Coronary artery (tissue), 2 donors: ENCODE results near the gene SMG7.
A peak's percentile ranks its signal among the peaks of the same experiment; 100 is the strongest.
"Not testable (repeated sequence)": the region's sequence is repeated elsewhere in the genome, so short reads cannot be mapped to it uniquely, and the experiment has no call there.

Source experiments
- DNase-seq: peaks from one replicate; pipeline ENCODE4 v3.0.0-alpha.2; 2017; ENCODE audit warnings: low spot score
- H3K27ac ChIP-seq, 2 donors: fragments of 200-600 bp; sonication (generic); one replicate each; pipeline ENCODE4 v1.5.1; 2016 to 2019
- H3K4me3 ChIP-seq: fragments of 200-600 bp; sonication (generic); 2 replicates; pipeline ENCODE4 v1.5.1; 2016; ENCODE audit warnings: mild to moderate bottlenecking, moderate library complexity
- TF ChIP-seq, protein P1 (sequence below): fragments of 200-600 bp; sonication (generic); IDR thresholded peaks from one replicate; pipeline ENCODE4 v1.5.1; 2019; ENCODE audit warnings: antibody characterized with exemption

Gene SMG7

DNA sequence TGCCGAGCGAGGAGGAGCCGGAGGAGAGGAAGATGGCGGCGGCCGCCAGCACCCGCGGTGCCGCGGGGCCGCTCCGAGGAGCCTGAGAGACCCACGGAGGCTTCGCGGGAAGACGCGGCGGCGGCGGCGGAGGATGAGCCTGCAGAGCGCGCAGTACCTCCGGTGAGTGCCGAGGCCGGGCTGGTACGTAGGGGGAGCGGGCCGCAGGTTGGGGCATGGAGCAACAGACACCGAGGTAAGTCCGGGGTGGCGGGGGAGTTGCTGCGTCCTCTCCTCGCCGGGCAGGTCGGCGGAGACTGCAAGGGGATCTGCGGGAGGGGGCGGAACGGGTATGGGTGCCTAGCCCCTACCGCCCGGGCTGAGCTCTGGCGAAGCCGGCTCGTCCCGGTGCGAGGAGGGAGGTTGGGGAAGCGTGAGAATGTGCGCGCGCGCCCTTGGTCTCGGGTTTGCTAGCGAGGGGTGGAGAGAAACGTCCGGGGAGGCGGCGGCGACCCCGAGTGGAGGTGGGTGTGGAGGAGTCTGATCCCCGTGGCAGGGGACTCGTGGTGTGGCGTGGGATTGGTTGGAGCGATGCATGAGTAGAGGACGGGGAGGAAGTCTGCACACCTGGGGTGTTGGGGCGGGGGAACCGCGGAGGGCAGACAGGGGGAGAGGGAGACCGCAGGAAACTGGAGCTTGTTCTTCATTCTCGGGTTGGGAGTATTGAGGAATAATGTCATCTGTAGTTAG lies at the start of gene SMG7:
SMG7 (plus strand) TSS at position 12 of the 729 bp plus-strand sequence; CDS start at position 134, 122 bp downstream.
- TF ChIP-seq, protein P1, sequence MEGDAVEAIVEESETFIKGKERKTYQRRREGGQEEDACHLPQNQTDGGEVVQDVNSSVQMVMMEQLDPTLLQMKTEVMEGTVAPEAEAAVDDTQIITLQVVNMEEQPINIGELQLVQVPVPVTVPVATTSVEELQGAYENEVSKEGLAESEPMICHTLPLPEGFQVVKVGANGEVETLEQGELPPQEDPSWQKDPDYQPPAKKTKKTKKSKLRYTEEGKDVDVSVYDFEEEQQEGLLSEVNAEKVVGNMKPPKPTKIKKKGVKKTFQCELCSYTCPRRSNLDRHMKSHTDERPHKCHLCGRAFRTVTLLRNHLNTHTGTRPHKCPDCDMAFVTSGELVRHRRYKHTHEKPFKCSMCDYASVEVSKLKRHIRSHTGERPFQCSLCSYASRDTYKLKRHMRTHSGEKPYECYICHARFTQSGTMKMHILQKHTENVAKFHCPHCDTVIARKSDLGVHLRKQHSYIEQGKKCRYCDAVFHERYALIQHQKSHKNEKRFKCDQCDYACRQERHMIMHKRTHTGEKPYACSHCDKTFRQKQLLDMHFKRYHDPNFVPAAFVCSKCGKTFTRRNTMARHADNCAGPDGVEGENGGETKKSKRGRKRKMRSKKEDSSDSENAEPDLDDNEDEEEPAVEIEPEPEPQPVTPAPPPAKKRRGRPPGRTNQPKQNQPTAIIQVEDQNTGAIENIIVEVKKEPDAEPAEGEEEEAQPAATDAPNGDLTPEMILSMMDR: no peak
- peak within 1 kb of the TSS; percentile 89 for H3K4me3 ChIP-seq
- no peak for DNase-seq
- peak within 1 kb of the TSS; percentile 93 to 98 for H3K27ac ChIP-seq

GRCh38 chr1:183423541-183423940 lies 48.8 kb upstream of the SMG7 start:
- TF ChIP-seq, protein P1: no peak
- Histone ChIP-seq H3K27ac (no peak overlapping the region), H3K4me3 (no peak overlapping the region)
- DNase-seq: no peak

GRCh38 chr1:183424691-183425090 lies 47.6 kb upstream of the SMG7 start:
- no peak overlapping the region for H3K4me3 ChIP-seq
- TF ChIP-seq, protein P1: no peak
- H3K27ac ChIP-seq: no peak overlapping the region
- DNase-seq: no peak

DNA sequence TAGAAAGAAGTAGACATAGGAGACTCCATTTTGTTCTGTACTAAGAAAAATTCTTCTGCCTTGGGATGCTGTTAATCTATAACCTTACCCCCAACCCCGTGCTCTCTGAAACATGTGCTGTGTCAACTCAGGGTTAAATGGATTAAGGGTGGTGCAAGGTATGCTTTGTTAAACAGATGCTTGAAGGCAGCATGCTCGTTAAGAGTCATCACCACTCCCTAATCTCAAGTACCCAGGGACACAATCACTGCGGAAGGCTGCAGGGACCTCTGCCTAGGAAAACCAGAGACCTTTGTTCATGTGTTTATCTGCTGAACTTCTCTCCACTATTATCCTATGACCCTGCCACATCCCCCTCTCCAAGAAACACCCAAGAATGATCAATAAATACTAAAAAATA lies 44.7 kb upstream of the SMG7 start:
- DNase-seq, H3K4me3 ChIP-seq, H3K27ac ChIP-seq: not testable (repeated sequence)

DNA sequence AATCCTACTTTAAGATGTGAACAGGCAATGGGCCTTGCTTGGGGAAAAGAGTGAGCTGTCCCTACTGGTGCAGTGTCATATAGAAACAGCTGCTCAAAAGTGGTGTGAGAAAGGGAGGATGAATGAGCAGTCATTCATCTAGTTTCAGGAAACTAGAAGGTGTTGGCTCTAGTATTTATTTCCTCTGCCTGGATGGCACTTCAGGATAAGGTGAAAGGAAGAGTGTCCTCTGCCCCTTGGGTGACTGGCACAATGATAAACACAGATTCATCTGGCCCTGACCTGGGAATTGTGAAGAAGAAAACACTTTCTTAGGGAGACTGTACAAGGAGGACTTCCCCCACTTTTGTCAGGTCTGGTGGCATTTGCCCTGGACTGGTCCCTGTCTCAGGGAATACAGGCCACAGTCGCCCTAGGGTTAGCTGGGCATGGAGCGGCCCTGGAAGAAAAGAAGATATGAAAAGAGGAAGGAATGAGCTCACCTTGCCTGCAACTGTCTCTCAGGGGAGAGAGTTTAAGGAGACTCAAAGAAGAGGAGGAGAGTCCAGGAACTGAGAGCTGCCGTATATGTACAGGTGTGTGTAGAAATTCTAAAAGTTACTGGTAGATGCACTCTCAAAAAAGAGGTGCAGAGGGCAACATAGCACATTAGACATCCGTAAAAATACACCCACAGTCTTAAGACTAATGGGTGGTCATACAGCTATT lies 40.3 kb upstream of the SMG7 start:
- TF ChIP-seq, protein P1: no peak
- Histone ChIP-seq H3K4me3 (no peak overlapping the region), H3K27ac (no peak overlapping the region)
- DNase-seq: no peak

GRCh38 chr1:183432548-183432875 lies 39.8 kb upstream of the SMG7 start:
- TF ChIP-seq, protein P1: no peak
- Histone ChIP-seq H3K4me3 (no peak overlapping the region), H3K27ac (no peak overlapping the region)
- no peak for DNase-seq

DNA sequence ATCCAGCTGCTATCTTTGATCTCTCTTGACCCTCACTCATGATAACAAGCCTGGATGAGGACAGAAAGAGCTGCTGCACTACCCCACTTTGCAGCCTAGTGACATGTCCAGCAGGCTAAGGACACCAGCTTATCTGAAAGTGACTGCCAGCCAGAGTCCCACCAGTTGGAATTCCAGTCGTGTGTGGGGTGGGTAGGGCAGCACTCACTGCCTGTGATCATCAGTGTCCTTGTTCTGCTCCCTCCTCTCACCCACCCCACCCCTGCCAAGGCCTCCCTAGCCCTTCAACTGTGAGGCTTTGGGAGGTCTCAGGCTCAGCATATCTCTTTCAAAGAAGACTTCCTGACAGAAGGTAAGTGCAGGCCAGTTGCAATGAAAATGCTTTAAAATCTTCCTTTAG lies 38.6 kb upstream of the SMG7 start:
- TF ChIP-seq, protein P1: no peak
- no peak for DNase-seq
- H3K27ac ChIP-seq: no peak overlapping the region
- no peak overlapping the region for H3K4me3 ChIP-seq
